ENCODE results near the gene BSN.

DNA sequence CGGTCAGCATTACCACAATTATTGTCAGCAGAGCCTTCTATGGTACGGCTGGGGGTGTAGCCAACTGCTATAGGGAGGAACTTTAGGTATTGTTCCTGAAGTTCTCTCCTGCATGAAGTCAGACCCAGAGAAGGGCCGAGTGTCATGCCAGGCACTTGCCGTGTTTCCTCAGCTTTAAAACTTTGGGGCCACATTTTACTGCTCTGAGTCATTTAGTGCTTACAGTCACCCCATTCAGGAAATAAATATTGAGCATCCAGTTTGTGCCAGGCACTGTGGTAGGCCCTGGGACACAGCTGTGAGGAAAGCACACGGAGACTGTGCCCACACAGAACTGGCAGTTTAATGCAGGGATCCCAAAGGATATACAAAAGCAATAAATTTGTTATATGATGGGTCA is 65.4 kb downstream of the BSN start:
- TF ChIP-seq EP300 (IDR thresholded peaks at IDR 0.05) (no peak), POLR2AphosphoS5 (IDR thresholded peaks at IDR 0.05) (no peak), CTCF (IDR thresholded peaks at IDR 0.05) (no peak), POLR2A (IDR thresholded peaks at IDR 0.05) (no peak)

All from suprapubic skin (tissue), 4 donors.